ENCODE data around the gene ISCA2. TPM values are rescaled to one million over a fixed set of nuclear protein-coding genes. Genes with fewer than 3 reads are reported as not detected.

Gene ISCA2
- total and polyA plus RNA-seq, 2 donors (not counting 3 experiments of a cell fraction or from before 2014, with no cell fraction given) = 22.6 to 25.7 TPM

- Histone ChIP-seq H3K9me3 (replicated peaks; ENCODE audit: control insufficient read depth, insufficient read depth, low read length) (no peaks in the 10 kb centered on the region), H3K27me3 (ENCODE audit: control insufficient read depth in 2 of 2, insufficient read depth in 2 of 2, low read length in 2 of 2) (peaks cover 0 to 3% of the 10 kb centered on the region in 2 experiments), H3K4me1 (ENCODE audit: control insufficient read depth, extremely low read depth, insufficient read depth, low read length) (peaks cover 8% of the 10 kb centered on the region), H3K4me3 (replicated peaks in 1 of 3; ENCODE audit: insufficient read depth in 1 of 3, low read depth in 1 of 3, low read length in 3 of 3) (no peak overlapping the region), H2AFZ (ENCODE audit: low read depth, low read length) (no peak overlapping the region), H4K20me1 (replicated peaks; ENCODE audit: control insufficient read depth, extremely low read depth, insufficient read depth, low read length) (no peaks in the 10 kb centered on the region), H3K4me2 (ENCODE audit: insufficient read depth, low read length) (no peak overlapping the region), H3K27ac (ENCODE audit: insufficient read depth, low read depth, low read length) (no peak overlapping the region), H3K9me1 (replicated peaks; ENCODE audit: control insufficient read depth, extremely low read depth, insufficient read depth, low read length) (no peaks in the 10 kb centered on the region), H3K36me3 (ENCODE audit: control insufficient read depth in 2 of 2, extremely low read depth in 1 of 2, insufficient read depth in 2 of 2, low read length in 2 of 2) (no peaks in the 10 kb centered on the region), H3K9ac (replicated peaks; ENCODE audit: extremely low read depth, insufficient read depth, low read length) (no peak overlapping the region), H3K79me2 (ENCODE audit: control insufficient read depth, insufficient read depth, low read length) (no peaks in the 10 kb centered on the region)
- BruUV-seq (replicated peaks) = no TSS peak
- no peak for TF ChIP-seq FOS (IDR thresholded peaks at IDR 0.05; ENCODE audit: borderline replicate concordance, insufficient read depth, low read length)
- no peak for TF ChIP-seq CTCF (IDR thresholded peaks at IDR 0.05; ENCODE audit: extremely low read depth in 1 of 2, insufficient read depth in 1 of 2, low read depth in 1 of 2, low read length in 2 of 2)
- TF ChIP-seq JUN (IDR thresholded peaks at IDR 0.05; ENCODE audit: borderline replicate concordance, insufficient read depth, insufficient read length, low read depth) = no peak
- no peak for TF ChIP-seq EZH2 (IDR thresholded peaks at IDR 0.05; ENCODE audit: borderline replicate concordance, low read depth, low read length, severe bottlenecking)
- no peak for TF ChIP-seq POLR2AphosphoS5 (IDR thresholded peaks at IDR 0.05; ENCODE audit: insufficient read depth, low read depth, low read length)
- TF ChIP-seq MYC (IDR thresholded peaks at IDR 0.05; ENCODE audit: low read depth, low read length) = no peak
- TF ChIP-seq MAX (IDR thresholded peaks at IDR 0.05; ENCODE audit: insufficient read depth, insufficient read length) = no peak
- TF ChIP-seq POLR2A (IDR thresholded peaks at IDR 0.05; ENCODE audit: low read depth, low read length) = no peak
- TF ChIP-seq GATA2 (IDR thresholded peaks at IDR 0.05; ENCODE audit: insufficient read depth, insufficient read length, low read depth, low read length) = no peak
- no peak for DNase-seq (ENCODE audit: low read depth, low spot score)
- CTCF ChIA-PET = interaction anchor here (1.0 to 5.5 kb wide), 4 partner anchors 9 to 45 kb away, joined by 3 to 43 read pairs (median 6); no protein-coding TSS in a partner anchor
- POLR2A ChIA-PET = interaction anchor here (0.6 kb wide), 1 partner anchor 23 kb away, joined by 3 read pairs; no protein-coding TSS in a partner anchor
- intact Hi-C loops (cut with micrococcal nuclease) (no loop called here), dilution Hi-C loops (cut with MboI; ENCODE audit: extremely low pct_ligation_motif_present, low sequenced_read_pairs) (no loop called here)
- FAIRE-seq = no peak
Observed at GRCh38 chr14:74457565-74457895, 36.0 kb upstream of the ISCA2 start.
